ENCODE measurements around the gene ATF5. TPM values are rescaled to one million over a fixed set of nuclear protein-coding genes. Genes with fewer than 3 reads are reported as not detected.

The ATF5 gene
- total and polyA plus RNA-seq, 2 of the 13 experiments (the other 11 are each of a cell fraction or from before 2014, with no cell fraction given) = 5.2 to 10.3 TPM

DNA sequence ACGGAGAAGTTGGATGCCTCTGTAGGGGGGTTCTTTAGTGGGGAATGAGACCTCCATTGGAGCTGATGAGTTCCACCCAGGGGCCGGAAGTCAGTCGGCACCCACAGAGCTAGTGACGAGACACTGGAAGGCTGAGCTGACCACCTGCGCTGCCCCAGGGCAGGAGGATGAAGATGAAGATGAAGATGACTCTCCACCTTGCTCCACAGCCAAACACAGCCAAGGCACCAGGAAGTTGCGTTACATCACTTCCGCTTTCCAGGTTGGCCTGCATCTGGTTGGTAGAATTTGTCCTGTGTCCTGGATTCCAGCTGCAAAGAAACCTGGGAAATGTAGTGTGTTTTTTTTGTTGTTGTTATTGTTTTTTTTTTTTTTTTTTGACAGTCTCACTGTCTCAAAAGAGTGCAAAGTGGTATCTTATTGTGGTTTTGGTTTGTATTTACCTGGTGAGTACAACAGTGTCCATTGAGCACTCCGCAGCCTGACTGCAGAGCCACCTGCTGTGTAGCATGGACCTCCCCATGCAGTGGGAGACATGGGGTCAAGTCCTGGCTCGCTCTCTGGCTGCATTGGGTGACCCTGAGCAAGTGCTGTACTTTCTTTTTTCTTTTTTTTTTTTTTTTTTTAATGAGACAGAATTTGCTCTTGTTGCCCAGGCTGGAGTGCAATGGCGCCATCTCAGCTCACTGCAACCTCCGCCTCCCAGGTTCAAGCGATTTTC is 49.6 kb upstream of the ATF5 start:
- Histone ChIP-seq H3K9me3 (ENCODE audit: low read length) (no peaks in the 10 kb centered on the region), H3K4me1 (ENCODE audit: insufficient read depth, low read length) (peaks cover 31% of the 10 kb centered on the region), H3K4me2 (ENCODE audit: low read depth, low read length) (peak overlapping the region; percentile 76; the same call in 1 of the 2 replicates), H4K20me1 (ENCODE audit: insufficient read depth, low read length) (peaks cover 5% of the 10 kb centered on the region), H2AFZ (ENCODE audit: low read length) (no peak overlapping the region), H3K79me2 (ENCODE audit: insufficient read depth, low read length) (peaks cover 32% of the 10 kb centered on the region), H3K4me3 (replicated peaks in 1 of 3; ENCODE audit: insufficient read depth in 1 of 3, low read depth in 2 of 3, low read length in 3 of 3) (0 out of 6 replicates have a peak overlapping the region, but pooled peaks of 1 of the 3 experiments have one; percentile 20), H3K27me3 (ENCODE audit: control insufficient read depth in 1 of 2, insufficient read depth in 2 of 2, low read length in 2 of 2) (no peaks in the 10 kb centered on the region; a peak in 1 of 5 replicates), H3K9ac (ENCODE audit: insufficient read depth, low read depth, low read length) (peak overlapping the region; percentile 89; the same call in 1 of the 2 replicates), H3K36me3 (replicated peaks in 1 of 2; ENCODE audit: control insufficient read depth in 1 of 2, insufficient read depth in 2 of 2, low read length in 2 of 2) (peaks cover 23 to 61% of the 10 kb centered on the region in 2 experiments), H3K27ac (ENCODE audit: extremely low read length, insufficient read depth, low read length) (no peak overlapping the region)
- peak; percentile 58; the same call in 1 of the 2 replicates for TF ChIP-seq ZNF143 (CRISPR knock-in tag; IDR thresholded peaks at IDR 0.05)
- TF ChIP-seq, protein P1, sequence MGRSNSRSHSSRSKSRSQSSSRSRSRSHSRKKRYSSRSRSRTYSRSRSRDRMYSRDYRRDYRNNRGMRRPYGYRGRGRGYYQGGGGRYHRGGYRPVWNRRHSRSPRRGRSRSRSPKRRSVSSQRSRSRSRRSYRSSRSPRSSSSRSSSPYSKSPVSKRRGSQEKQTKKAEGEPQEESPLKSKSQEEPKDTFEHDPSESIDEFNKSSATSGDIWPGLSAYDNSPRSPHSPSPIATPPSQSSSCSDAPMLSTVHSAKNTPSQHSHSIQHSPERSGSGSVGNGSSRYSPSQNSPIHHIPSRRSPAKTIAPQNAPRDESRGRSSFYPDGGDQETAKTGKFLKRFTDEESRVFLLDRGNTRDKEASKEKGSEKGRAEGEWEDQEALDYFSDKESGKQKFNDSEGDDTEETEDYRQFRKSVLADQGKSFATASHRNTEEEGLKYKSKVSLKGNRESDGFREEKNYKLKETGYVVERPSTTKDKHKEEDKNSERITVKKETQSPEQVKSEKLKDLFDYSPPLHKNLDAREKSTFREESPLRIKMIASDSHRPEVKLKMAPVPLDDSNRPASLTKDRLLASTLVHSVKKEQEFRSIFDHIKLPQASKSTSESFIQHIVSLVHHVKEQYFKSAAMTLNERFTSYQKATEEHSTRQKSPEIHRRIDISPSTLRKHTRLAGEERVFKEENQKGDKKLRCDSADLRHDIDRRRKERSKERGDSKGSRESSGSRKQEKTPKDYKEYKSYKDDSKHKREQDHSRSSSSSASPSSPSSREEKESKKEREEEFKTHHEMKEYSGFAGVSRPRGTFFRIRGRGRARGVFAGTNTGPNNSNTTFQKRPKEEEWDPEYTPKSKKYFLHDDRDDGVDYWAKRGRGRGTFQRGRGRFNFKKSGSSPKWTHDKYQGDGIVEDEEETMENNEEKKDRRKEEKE (IDR thresholded peaks at IDR 0.05) = no peak
- peak; percentile 55 for TF ChIP-seq GABPA (IDR thresholded peaks at IDR 0.05; ENCODE audit: low read depth, low read length)
- TF ChIP-seq GABPA (CRISPR knock-in tag; IDR thresholded peaks at IDR 0.05; ENCODE audit: low read depth) = peak; percentile 79
- TF ChIP-seq NFYB (CRISPR knock-in tag; IDR thresholded peaks at IDR 0.05) = peak; percentile 51
- peak; percentile 47 for TF ChIP-seq THAP11 (CRISPR knock-in tag; IDR thresholded peaks at IDR 0.05)
- no peak for TF ChIP-seq CREB1 (IDR thresholded peaks at IDR 0.05)
- peak; percentile 61 for TF ChIP-seq CREB1 (CRISPR knock-in tag; IDR thresholded peaks at IDR 0.05)
- CTCF ChIA-PET (ENCODE audit: low intra/inter-chr PET ratio, low total read pairs) = no interaction called here
- no TSS peak for BruUV-seq (replicated peaks)
- DNase-seq (ENCODE audit: low spot score) (no peak), FAIRE-seq (no peak), ATAC-seq (no peak)
- intact Hi-C loops (cut with micrococcal nuclease; ENCODE audit: unreplicated experiment) = no loop called here
- 98% methylated on average over 8 of the region's 12 CpGs for WGBS (ENCODE audit: low lambda C conversion rate)
- in situ Hi-C loops (cut with HindIII; ENCODE audit: extremely low pct_ligation_motif_present, low pct_unique_long_range_greater_than_20kb) = no loop called here
- POLR2A ChIA-PET = interaction anchor here (0.8 kb wide), 2 partner anchors 10 to 51 kb away, joined by 3 to 4 read pairs; no protein-coding TSS in a partner anchor
